Activated T-helper 9 cell treated with anti-CD3 and anti-CD28 coated beads, Interleukin-2, amount 50 U/mL, for 16 hours (primary cell): ENCODE data around the gene ZRSR2.
A peak's percentile ranks its signal among the peaks of the same experiment; 100 is the strongest.
"Not testable (repeated sequence)": the region's sequence is repeated elsewhere in the genome, so short reads cannot be mapped to it uniquely, and the experiment has no call there.

ENCODE experiments used
- DNase-seq: peaks from one replicate; pipeline ENCODE4 v3.0.0-alpha.2; 2020; ENCODE audit warnings: low read depth

The ZRSR2 gene

DNA sequence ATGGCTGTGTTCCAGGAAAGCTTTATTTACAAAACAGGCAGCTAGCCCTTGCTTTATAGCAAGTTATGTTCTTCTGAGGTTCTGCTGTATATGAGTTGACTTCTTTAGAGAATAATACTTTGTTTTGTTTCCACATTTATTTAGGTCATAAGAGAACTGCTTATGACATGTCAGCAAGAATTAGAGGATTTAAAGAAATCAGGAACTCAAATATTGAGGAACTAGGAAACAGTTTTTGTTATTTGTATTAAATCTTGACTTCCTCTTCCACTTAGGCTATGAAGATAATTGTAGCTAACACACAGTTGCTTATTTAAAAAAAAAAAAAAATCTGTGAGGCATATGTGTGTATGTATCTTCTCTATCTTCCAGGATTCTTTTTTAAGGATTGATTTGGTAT lies 14.3 kb downstream of the ZRSR2 start:
- no peak for DNase-seq

DNA sequence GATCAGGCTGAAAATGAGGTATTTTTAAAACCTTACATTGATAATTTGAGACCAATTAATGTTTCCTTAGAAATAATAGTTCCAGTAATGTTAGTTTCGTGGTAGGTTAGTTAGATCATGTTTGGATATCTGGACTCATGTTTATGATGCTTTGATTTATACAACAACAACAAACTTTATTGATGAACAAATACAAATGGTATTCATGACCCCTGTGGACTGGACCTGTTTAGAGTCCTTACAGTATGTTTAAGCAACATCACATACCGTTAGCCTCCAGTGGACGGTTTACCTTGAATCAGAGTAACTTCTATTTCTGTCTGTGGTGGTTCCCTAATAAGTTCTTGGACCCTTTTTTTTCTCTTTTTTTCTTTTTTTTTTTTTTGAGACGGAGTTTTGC lies 18.0 kb downstream of the ZRSR2 start:
- DNase-seq: no peak

DNA sequence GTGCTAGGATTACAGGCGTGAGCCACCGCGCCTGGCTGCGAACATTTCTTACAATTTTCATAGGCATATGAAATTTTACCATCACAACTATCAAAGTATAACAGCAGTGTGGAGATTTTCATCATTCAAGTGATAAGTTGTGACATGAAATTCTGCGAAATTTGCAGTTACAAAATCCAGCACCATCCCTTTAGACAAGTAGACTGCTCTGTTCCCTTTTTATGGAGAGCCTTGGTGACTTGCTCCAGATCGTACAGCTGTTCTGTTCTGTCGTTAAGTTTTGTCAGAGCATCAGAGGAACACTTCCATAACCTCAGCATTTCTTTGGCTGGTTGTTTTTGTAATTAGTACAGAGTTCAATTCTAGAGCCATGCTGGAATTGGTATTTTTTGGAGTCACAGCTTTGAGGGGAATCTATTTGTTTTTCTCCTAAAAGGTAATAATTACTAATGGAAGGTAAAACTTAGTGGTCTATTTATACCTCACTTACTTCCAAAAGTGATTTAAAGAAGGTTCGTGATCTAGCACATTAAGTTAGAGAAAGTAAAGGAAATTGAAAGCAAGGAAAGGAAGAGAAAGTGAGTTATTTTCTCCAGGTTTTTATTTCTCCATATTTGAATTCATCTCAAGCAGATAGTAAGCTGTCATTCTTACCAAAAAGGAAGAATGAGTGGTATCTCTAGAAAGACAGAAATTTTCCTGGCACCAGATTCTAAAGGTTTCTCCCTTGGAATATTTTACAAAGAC lies 22.1 kb downstream of the ZRSR2 start:
- no peak for DNase-seq

DNA sequence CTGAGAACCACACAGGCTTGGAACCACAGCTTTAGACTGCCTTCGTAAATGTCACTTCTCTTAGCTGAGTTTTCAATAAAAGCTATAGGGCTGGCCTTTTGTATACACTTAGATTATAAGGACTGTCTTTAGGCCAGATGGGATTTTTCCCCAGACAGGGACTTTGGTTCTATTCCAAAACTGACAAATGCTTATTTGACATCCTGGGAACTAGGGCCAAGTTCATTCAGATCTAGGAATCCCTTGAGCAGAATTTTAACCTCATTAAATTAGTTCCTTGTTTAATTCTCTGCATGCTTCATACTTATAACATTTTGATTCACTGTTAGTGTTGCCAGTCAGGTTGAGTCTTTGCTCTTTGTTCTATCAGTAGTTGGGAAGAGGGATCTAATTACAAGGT lies 23.1 kb downstream of the ZRSR2 start:
- DNase-seq: no peak

DNA sequence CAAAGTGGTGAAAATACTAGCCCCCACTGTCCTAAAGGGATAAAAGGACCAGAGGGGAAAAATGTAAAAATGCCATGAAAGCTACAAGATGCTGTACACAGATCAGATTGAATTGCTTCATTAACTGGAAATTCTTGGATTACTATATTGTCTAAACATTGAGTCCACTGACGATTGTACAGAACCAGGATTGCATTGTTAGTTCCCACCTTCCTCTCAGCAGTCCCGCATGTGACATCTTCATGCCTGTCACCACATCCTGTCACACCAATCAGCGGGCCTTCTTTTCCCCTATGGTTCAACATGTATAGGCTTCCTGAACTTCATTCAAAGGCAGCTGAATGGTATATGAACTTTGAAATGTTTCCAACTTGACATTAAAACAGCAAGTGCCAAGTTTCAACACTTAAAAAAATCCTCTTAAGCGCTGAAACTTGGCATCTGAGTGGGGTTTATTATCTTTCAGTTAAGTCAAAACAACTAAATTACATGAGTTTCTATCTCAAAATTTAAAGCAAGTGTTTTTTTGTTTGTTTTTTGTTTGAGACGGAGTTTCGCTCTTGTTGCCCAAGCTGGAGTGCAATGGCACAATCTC lies 24.6 kb downstream of the ZRSR2 start:
- no peak for DNase-seq

DNA sequence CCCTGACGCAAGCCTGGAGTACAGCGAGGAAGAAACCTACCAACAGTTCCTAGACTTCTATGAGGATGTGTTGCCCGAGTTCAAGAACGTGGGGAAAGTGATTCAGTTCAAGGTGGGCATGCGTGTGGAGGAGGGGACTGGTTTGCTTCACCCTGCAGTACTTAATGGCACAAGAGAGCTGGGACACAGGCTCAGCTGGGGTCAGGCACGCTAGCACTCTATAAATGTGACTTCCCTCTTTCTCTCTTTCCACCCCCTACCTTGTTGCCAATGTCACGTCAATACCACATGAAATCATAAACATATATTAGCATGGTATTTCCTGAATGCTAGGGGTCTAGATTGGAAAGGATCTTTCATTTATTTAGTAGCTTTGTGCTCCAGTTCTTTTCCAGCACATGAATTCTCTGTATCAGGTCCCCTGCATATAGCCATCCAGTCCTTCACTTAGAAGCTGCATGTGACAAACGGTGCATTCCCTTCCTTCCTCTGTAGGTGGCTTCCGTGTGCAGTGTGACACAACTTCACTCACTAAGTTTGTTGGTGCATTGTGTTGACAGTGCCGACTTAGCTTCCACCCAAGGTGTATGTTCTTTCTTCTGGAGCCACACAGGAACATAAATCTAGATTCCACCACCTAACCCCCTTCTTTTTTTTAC lies 25.6 kb downstream of the ZRSR2 start:
- no peak for DNase-seq

DNA sequence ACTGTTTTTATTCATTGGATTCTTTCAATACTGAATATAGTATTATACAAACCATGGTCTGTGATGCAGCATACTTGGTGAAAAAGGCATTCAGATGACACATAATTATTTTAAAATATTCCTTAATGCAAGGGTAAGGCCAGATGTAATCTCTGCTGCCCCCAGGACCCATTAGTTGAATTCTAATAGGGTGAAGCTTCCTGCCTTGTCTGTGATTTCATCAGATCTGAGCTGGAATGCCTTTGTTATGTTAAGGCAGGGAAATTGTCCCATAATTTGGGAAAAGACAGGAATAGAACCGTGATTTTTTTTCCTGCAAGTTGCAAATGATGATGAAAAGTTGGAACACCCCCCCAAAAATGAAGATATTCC lies 26.1 kb downstream of the ZRSR2 start:
- no peak for DNase-seq

DNA sequence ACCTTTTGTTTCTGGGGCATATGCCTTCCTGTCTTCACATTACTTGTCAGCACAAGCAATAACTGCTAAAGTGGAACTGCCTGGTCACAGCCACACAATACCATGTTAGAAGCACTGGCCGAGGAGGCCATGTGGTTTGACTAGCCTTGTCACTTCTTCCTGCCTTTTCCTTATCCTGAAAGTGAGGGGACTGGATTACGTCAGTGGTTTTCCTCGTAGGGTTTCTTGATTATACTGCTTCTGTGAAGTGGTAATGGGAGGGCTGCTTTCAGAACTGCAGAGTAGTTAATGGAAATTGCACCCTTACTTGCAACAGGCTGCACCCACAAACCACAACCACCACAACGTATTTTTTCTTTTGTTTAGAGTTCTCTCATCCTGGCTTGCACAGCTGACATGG lies 26.6 kb downstream of the ZRSR2 start:
- DNase-seq: peak; percentile 4

DNA sequence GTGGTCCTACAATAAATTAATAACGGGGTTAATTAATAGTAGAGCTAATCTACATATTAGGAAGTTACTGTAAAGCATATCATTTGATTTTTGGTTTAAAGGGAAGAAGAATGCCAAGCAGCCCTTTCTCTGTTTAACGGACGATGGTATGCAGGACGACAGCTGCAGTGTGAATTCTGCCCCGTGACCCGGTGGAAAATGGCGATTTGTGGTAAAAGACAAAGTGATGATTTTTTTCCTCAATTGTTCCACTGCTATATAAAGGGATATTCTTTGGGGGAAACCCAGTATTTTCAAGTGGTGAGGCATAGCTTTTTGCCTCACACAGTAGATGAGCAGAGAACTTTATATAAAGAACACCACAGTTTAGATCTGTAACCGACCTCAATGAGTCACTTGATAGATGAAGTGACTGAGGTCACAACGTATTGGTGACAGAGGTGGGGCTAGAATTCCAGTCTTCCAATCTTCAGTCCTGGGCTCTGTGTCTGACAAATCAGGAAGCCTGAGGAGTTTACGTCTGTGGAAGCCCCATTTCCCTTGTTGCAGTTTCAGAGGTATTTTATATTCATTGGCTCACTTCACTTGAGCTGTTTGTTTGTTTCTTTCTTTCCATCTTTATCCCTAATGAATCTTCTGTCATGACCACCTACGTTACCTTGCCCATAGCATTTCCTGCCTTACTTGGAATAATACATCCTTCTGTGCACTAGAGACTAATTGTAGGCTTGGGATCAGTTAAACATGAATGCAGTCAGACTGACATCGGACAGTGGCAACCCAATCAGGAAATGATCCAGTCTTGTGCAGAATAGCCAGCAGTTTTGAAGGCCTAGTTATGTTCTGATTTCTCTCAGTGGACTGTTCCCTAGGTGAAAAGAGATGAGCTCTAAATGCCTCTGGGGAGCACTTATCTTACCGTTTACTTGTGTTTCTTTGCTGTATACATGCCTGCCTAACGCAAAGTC lies 30.1 kb downstream of the ZRSR2 start:
- DNase-seq: no peak

DNA sequence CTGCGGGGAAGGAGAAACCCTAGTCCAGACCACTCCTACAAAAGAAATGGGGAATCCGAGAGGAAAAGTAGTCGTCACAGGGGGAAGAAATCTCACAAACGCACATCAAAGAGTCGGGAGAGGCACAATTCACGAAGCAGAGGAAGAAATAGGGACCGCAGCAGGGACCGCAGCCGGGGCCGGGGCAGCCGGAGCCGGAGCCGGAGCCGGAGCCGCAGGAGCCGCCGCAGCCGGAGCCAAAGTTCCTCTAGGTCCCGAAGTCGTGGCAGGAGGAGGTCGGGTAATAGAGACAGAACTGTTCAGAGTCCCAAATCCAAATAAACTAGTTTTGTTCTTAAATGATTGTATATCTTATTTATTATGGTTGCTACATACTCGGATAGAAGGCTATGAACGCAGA lies 32.6 kb downstream of the ZRSR2 start:
- no peak for DNase-seq

DNA sequence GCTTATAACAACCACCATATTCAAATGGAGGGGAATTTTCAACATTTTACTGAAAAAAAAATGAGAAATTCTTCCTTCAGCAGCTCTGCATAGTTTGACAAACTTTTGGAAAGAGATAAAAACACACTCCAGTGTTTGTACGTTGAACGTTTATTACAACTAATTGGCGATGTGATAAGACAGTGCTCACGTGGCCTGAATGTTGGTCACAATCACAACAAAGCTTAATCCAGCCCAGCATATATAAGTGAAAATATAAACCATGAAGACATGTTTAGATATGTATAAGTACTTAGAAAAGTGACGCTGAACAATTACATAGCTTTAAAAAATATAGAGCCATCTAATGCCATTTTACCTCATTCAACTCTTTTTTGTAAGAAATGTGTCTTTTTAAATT lies 35.7 kb downstream of the ZRSR2 start:
- DNase-seq: no peak

DNA sequence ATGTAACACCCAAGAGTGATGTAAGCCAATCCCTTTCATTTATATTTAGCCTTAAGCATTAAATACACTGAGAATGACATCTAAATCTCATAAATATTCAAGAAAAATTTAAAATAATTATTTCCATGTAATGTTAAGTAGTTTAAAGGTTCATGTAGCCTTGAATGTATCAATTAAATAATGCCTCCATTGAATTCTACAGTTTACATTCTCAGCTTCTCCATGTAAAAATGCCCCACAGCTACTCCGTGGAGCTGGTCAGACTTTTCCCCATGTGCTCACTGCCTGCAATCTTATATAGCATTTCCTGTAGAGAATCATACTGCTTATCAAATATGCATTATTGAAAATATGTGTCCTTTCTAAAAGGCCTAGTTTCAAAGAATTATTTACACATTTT lies 38.9 kb downstream of the ZRSR2 start:
- no peak for DNase-seq

DNA sequence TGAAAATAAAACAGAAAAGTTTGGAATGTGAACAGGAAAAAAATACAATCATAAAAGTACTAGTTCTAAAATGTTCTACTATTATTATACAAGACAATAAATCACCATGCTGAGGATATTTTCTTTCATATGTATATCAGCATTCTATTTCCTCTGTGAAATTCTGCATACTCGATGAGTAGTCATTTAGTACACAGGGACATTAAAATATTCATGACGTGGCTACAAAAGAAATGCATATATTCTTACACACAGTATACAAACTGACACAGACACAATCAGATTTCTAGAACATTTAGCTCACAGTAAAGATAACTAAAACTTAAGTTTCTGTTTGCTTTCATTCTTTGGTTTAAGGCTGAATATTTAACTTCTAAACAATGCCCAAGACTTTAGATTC lies 41.1 kb downstream of the ZRSR2 start:
- not testable (repeated sequence) for DNase-seq

DNA sequence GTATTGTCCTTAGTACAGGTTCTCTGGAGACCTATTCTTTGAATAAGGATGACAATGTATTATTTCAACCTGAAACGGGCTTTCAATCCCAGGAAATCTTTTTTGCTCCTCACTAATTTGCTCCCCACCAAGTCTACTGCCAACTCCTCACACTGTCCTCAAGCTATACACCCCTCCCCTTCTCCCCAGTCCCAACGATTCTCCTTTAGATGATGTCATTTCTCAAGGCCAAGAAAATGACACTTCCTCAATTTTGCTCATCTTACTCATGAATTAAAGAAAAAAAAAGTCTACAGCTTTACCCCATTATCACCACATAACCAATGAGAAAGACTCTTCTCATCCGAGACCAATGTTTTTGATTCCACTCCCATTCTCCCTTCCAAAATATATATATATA lies 43.8 kb downstream of the ZRSR2 start:
- DNase-seq: no peak

DNA sequence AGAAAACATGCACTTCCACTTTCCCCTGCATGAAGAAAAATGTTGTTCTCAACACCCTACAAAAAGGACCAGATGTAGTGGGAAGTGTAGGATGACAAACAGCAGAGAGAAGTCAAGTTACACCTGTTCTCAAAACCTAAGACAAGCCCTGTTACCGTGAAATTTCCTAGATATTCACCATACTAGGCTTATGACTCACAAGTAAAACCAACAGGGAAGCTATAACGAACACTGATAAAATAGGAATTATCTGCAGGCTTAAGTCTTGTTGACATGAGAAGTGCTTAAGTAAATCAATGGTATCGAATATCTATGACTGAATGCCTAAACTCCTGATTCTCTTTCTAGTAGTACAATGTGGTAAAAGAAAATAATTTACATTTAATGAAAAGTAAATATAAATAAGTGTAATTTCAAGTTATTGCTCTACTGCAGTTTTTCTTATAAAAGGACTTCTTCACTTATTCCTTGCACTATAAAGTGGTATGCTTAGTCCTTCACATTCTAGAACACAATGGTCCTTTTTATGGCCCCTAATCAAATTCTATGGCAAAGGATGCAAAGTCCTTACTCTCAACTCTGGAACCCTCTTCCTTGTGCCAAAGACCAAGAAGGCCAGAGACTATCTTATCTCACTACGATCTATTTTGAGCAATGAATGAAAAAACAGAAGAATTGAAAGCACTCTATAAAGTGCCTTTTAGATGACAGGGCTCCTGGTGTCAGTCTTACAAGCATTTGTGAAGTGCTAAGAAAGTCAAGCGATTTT lies 44.7 kb downstream of the ZRSR2 start:
- DNase-seq: no peak

DNA sequence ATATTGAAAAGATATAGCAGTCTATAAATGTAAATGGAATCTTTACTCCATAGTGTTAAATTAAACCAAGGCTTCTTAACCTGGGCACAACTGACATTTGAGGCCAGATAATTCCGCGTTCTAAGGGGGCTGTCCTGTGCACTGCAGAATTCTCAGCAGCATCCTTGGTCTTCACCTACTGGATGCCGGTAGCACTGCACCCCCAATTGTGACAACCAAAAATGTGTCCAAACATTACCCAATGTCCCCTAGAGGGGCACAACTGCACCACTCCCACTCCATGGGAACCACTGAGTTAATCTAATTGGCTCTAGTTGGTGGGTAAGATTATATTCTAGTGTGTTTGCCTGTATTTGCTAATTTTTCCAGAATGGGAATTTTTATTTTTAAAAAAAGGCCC lies 47.7 kb downstream of the ZRSR2 start:
- no peak for DNase-seq

DNA sequence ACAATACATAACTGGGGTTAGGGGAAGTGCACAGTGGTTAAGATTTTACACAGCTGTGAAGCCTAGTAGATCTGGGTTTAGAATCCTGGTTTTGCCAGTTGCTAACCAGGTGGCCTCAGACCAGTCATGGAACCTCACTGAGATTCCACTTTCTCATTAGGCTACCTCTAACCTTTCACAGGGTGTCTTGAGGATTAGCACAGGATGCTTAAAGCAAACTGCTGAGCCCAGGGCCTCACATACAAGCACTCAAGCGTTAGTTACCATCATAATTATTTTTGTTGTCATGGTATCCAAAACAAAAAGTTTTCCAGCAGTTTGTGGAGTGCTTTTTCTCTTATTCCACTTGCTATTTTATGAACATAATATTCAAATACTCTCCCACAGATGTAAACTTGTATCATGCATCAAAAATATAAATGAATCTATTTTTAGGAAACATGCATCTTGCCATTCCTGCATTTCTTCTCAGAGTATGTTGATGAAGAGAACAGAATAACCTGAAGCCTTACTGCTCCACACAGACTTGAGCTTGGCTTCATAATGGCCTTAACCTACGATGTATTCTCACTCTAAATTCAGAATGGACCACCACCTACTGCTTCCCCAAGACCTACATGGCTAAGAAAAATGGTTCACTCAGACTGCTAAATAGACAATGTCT lies 51.7 kb downstream of the ZRSR2 start:
- DNase-seq: no peak

DNA sequence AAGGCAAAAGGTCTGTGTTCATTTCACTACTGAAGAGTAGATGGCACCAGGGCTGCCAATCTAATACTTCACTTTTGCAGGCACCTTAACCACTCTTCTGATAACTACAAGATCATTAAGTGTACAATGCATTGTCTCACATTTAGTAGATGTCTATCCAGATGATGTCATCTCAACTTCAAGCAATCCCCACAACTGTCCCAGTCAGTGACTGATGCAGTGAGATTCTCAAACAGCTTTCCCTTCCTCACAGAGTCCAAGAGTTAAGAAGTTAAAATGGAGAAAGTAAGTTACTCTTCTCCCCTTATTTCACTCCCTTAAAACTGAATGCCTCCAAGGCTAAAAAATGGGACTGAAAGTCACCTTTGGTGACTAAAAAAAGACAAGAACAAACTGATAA lies 53.7 kb downstream of the ZRSR2 start:
- DNase-seq: no peak

DNA sequence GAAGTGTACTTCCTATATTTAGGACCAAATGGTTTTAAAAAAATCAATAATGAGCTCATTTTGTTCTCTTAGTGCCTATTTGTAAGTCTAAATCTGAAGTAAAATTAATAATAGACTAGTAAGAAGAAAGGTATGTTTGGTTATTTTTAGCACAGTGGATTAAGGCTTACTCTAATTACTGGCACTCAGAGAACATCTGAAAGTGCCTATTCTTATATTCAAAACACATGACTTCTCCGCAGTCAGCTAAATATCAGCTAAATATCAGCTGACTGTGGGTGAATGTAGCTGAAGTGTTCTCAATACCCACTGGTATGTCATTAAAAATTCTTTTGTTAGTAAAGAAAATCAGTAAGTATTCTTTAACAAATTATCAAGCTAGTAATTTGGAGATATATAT lies 58.3 kb downstream of the ZRSR2 start:
- DNase-seq: no peak

DNA sequence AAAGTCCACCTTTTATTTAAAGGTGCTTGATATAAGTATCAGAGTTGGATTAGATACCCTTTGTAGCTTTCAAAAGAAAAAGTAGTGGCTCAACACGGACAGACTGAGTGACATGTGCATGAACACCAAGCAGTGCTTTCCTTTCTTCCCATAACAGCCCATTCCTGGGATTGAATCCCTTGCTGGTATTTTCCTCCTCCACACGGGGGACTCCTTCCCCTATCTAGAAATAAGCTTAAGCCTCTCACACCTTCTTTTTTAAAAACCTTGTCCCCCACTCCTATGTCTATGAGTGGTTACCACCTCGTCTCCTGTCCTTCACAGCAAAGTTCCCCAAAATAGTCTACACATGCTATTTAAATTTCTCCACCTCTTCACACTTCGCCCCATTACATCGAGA lies 59.3 kb downstream of the ZRSR2 start:
- no peak for DNase-seq

DNA sequence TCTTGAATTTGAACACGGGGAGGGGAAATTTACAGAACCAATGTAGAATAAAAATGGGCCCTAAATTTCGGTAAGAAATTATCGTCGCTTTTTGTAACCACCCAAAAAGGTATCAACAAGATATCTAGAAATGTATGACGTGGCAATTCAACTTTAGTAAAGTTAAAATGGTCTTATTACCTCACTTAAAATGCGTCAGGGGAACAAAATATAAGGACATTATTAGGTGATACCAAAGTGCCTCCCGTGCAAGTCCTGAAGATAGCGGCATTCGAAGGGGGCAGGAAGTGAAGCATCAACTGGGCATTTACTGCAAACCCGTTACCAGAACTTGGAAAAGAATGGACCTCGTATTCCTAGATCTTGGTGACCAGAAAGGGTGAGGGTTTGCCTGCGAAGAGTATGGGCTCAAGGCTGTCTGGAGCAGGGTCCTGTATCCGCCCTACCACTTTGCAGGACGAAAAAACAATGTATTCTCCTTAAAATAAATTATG lies 63.3 kb downstream of the ZRSR2 start:
- DNase-seq: no peak
